GM12878 (cell line): ENCODE measurements around the gene MARCHF2. TPM values are rescaled to one million over a fixed set of nuclear protein-coding genes. Genes with fewer than 3 reads are reported as not detected.
A peak's percentile ranks its signal among the peaks of the same experiment; 100 is the strongest.

Source experiments
- BHLHE40 ChIP-seq, 2 experiments: fragments of 450-650 bp in 1 of 2; IDR thresholded peaks; 2 replicates each; pipeline ENCODE4 v1.6.1; 2011 to 2017; ENCODE audit warnings: low read depth in 2 of 2, borderline replicate concordance in 1 of 2, improper control_type of control experiment in 1 of 2, low read length in 1 of 2, mild to moderate bottlenecking in 1 of 2
- CEBPB ChIP-seq, 2 experiments: fragments of 150-350 bp in 1 of 2; IDR thresholded peaks; 2 replicates each; pipeline ENCODE4 v1.6.1; 2012 to 2014; ENCODE audit warnings: low read depth in 2 of 2, low read length in 2 of 2, borderline replicate concordance in 1 of 2, inconsistent platforms in 1 of 2
- CHD2 ChIP-seq: IDR thresholded peaks from 2 replicates; pipeline ENCODE4 v1.6.1; 2011; ENCODE audit warnings: low read depth, low read length, improper control_type of control experiment, borderline replicate concordance
- DPF2 ChIP-seq: fragments of 450-650 bp; IDR thresholded peaks from 2 replicates; pipeline ENCODE4 v1.6.1; 2017; ENCODE audit warnings: mild to moderate bottlenecking
- IKZF1 ChIP-seq: fragments of 450-650 bp; conservative IDR thresholded peaks from 2 replicates; pipeline ENCODE4 v1.6.1; 2017; ENCODE audit warnings: antibody characterized with exemption, mild to moderate bottlenecking
- JUND ChIP-seq: IDR thresholded peaks from 2 replicates; pipeline ENCODE4 v1.6.1; 2012; ENCODE audit warnings: low read depth, mild to moderate bottlenecking, low read length, improper control_type of control experiment, moderate library complexity
- KDM1A ChIP-seq: fragments of 200-600 bp; sonication (generic); IDR thresholded peaks from 2 replicates; pipeline ENCODE4 v1.6.1; 2016; ENCODE audit warnings: borderline replicate concordance
- MXI1 ChIP-seq: fragments of 150-350 bp; IDR thresholded peaks from 2 replicates; pipeline ENCODE4 v1.6.1; 2011; ENCODE audit warnings: low read depth, mild to moderate bottlenecking, inconsistent platforms, low read length, improper control_type of control experiment
- RELB ChIP-seq: fragments of 450-650 bp; IDR thresholded peaks from 2 replicates; pipeline ENCODE4 v1.6.1; 2017; ENCODE audit warnings: low read depth, mild to moderate bottlenecking, moderate library complexity
- TCF12 ChIP-seq: IDR thresholded peaks from 2 replicates; pipeline ENCODE4 v1.6.1; 2011; ENCODE audit warnings: low read depth, mild to moderate bottlenecking, low read length
- ZNF274 ChIP-seq: IDR thresholded peaks from one replicate; pipeline ENCODE4 v1.8.0; 2011; ENCODE audit not compliant: insufficient read length, insufficient read depth
- polyA plus RNA-seq, 11 experiments: library from polyadenylated mRNA; depleted of rRNA in 4 of 11; unstranded in 6 of 11; stranded (reverse) in 5 of 11; fragments of >200 nt; fragmentation: Nextera tagmentation in 4 of 11; fragmentation: Illumina TruSeq in 1 of 11; extraction: Ambion mirVana in 4 of 11; extraction: Trizol in 1 of 11; gene quantifications; 1 replicate in 1 of 11; 2 replicates in 10 of 11; pipeline versions ENCODE4 v1.2.1 to v1.2.3, GENCODE V29; 2011 to 2016; ENCODE audit warnings: inconsistent platforms in 2 of 11, missing spikeins in 2 of 11, low read depth in 1 of 11
- total RNA-seq, 4 experiments: library from RNA; depleted of rRNA in 3 of 4; stranded (reverse); fragments of >200 nt in 3 of 4; fragmentation: Illumina TruSeq in 1 of 4; extraction: Trizol in 1 of 4; gene quantifications; 2 replicates each; pipeline versions ENCODE4 v1.2.1 to v1.2.3, GENCODE V29; 2013 to 2021
- TF ChIP-seq, protein P1 (sequence below): fragments of 450-650 bp; formaldehyde crosslinking; IDR thresholded peaks from 2 replicates; pipeline ENCODE4 v1.4.0; 2022; ENCODE audit warnings: mild to moderate bottlenecking, moderate library complexity
- TF ChIP-seq, protein P2 (sequence below): IDR thresholded peaks from 2 replicates; pipeline ENCODE4 v1.6.1; 2011; ENCODE audit warnings: mild to moderate bottlenecking, low read depth, low read length, moderate library complexity; ENCODE audit not compliant: insufficient replicate concordance

The MARCHF2 gene
- total and polyA plus RNA-seq, 10 of the 15 experiments (the other 5 are each of a cell fraction or from before 2014, with no cell fraction given) = 1.6 to 30.3 (median 10.8) TPM

GRCh38 chr19:8473648-8474476 lies 60.8 kb downstream of the MARCHF2 start (continued):
- TF ChIP-seq, protein P1, sequence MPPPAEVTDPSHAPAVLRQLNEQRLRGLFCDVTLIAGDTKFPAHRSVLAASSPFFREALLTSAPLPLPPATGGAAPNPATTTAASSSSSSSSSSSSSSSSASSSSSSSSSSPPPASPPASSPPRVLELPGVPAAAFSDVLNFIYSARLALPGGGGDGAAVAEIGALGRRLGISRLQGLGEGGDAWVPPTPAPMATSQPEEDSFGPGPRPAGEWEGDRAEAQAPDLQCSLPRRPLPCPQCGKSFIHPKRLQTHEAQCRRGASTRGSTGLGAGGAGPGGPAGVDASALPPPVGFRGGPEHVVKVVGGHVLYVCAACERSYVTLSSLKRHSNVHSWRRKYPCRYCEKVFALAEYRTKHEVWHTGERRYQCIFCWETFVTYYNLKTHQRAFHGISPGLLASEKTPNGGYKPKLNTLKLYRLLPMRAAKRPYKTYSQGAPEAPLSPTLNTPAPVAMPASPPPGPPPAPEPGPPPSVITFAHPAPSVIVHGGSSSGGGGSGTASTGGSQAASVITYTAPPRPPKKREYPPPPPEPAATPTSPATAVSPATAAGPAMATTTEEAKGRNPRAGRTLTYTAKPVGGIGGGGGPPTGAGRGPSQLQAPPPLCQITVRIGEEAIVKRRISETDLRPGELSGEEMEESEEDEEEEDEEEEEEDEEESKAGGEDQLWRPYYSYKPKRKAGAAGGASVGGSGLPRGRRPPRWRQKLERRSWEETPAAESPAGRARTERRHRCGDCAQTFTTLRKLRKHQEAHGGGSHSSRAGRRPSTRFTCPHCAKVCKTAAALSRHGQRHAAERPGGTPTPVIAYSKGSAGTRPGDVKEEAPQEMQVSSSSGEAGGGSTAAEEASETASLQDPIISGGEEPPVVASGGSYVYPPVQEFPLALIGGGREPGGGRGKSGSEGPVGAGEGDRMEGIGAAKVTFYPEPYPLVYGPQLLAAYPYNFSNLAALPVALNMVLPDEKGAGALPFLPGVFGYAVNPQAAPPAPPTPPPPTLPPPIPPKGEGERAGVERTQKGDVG = no peak
- TF ChIP-seq MXI1 = peak; percentile 42; the same call in 1 of the 2 replicates
- no peak for TF ChIP-seq RELB
- no peak for TF ChIP-seq KDM1A
- TF ChIP-seq, protein P2, sequence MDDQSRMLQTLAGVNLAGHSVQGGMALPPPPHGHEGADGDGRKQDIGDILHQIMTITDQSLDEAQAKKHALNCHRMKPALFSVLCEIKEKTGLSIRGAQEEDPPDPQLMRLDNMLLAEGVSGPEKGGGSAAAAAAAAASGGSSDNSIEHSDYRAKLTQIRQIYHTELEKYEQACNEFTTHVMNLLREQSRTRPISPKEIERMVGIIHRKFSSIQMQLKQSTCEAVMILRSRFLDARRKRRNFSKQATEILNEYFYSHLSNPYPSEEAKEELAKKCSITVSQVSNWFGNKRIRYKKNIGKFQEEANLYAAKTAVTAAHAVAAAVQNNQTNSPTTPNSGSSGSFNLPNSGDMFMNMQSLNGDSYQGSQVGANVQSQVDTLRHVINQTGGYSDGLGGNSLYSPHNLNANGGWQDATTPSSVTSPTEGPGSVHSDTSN = peak; percentile 34
- peak; percentile 87 to 90 for TF ChIP-seq BHLHE40 (IDR thresholded peaks at IDR 0.05; ENCODE audit: borderline replicate concordance in 1 of 2, low read depth in 2 of 2, low read length in 1 of 2)
- TF ChIP-seq JUND = no peak
- no peak; the same call in 1 of the 2 replicates for TF ChIP-seq CHD2
- TF ChIP-seq CEBPB (IDR thresholded peaks at IDR 0.05; ENCODE audit: borderline replicate concordance in 1 of 2, low read depth in 2 of 2, low read length in 2 of 2) = no peak
- TF ChIP-seq IKZF1 = peak; percentile 71
- peak; percentile 82 for TF ChIP-seq TCF12
- TF ChIP-seq ZNF274 = no peak
- peak; percentile 77; the same call in 1 of the 2 replicates for TF ChIP-seq DPF2
